ENCODE results near the gene CXorf49B.

CXorf49B gene

GRCh38 chrX:71815906-71816156 lies 52.7 kb downstream of the CXorf49B start:
- no peak for DNase-seq (ENCODE audit: low read depth, low spot score)

Data from astrocyte of the hippocampus (primary cell).